Measurements from ENCODE around the gene GPC1.

GPC1 gene

GRCh38 chr2:240477916-240478315 is 42.5 kb downstream of the GPC1 start:
- Histone ChIP-seq H3K4me1 (ENCODE audit: insufficient read depth, insufficient read length) (peaks cover 7% of the 10 kb centered on the region), H3K27me3 (ENCODE audit: insufficient read depth, insufficient read length) (no peaks in the 10 kb centered on the region), H3K4me3 (ENCODE audit: insufficient read length, low read depth) (no peak overlapping the region), H3K9ac (ENCODE audit: insufficient read length, low read depth) (no peak overlapping the region), H3K9me3 (ENCODE audit: insufficient read depth, low read length) (no peaks in the 10 kb centered on the region; the same call in none of the 2 replicates), H3K36me3 (ENCODE audit: insufficient read depth, insufficient read length, low read length) (no peaks in the 10 kb centered on the region)
- TF ChIP-seq SUZ12 (IDR thresholded peaks at IDR 0.05; ENCODE audit: extremely low read depth, insufficient read depth, insufficient read length) (no peak), ZNF274 (IDR thresholded peaks at IDR 0.05; ENCODE audit: low read depth, low read length) (no peak), YY1 (IDR thresholded peaks at IDR 0.05; ENCODE audit: insufficient read depth, insufficient read length) (no peak)
- no peak for DNase-seq (ENCODE audit: low read depth, low spot score)

- TF ChIP-seq SUZ12 (IDR thresholded peaks at IDR 0.05; ENCODE audit: extremely low read depth, insufficient read depth, insufficient read length), result no peak
- TF ChIP-seq ZNF274 (IDR thresholded peaks at IDR 0.05; ENCODE audit: low read depth, low read length), result no peak
- no peak for TF ChIP-seq YY1 (IDR thresholded peaks at IDR 0.05; ENCODE audit: insufficient read depth, insufficient read length)
- H3K9ac ChIP-seq (ENCODE audit: insufficient read length, low read depth), result no peak overlapping the region
- peaks cover 7% of the 10 kb centered on the region for H3K4me1 ChIP-seq (ENCODE audit: insufficient read depth, insufficient read length)
- H3K27me3 ChIP-seq (ENCODE audit: insufficient read depth, insufficient read length), result no peaks in the 10 kb centered on the region
- DNase-seq (ENCODE audit: low read depth, low spot score), result no peak
- H3K9me3 ChIP-seq (ENCODE audit: insufficient read depth, low read length), result no peaks in the 10 kb centered on the region; the same call in none of the 2 replicates
- H3K4me3 ChIP-seq (ENCODE audit: insufficient read length, low read depth), result no peak overlapping the region
- no peaks in the 10 kb centered on the region for H3K36me3 ChIP-seq (ENCODE audit: insufficient read depth, insufficient read length, low read length)
Measured at GRCh38 chr2:240478346-240479110, 43.1 kb downstream of the GPC1 start.

GRCh38 chr2:240479111-240479501 is 43.6 kb downstream of the GPC1 start:
- no peaks in the 10 kb centered on the region; the same call in 1 of the 2 replicates for H3K9me3 ChIP-seq (ENCODE audit: insufficient read depth, low read length)
- no peak for DNase-seq (ENCODE audit: low read depth, low spot score)
- no peaks in the 10 kb centered on the region for H3K27me3 ChIP-seq (ENCODE audit: insufficient read depth, insufficient read length)
- H3K9ac ChIP-seq (ENCODE audit: insufficient read length, low read depth), result no peak overlapping the region
- no peaks in the 10 kb centered on the region for H3K36me3 ChIP-seq (ENCODE audit: insufficient read depth, insufficient read length, low read length)
- peaks cover 7% of the 10 kb centered on the region for H3K4me1 ChIP-seq (ENCODE audit: insufficient read depth, insufficient read length)
- H3K4me3 ChIP-seq (ENCODE audit: insufficient read length, low read depth), result no peak overlapping the region
- TF ChIP-seq YY1 (IDR thresholded peaks at IDR 0.05; ENCODE audit: insufficient read depth, insufficient read length) (no peak), SUZ12 (IDR thresholded peaks at IDR 0.05; ENCODE audit: extremely low read depth, insufficient read depth, insufficient read length) (no peak), ZNF274 (IDR thresholded peaks at IDR 0.05; ENCODE audit: low read depth, low read length) (no peak)

- Histone ChIP-seq H3K36me3 (ENCODE audit: insufficient read depth, insufficient read length, low read length) (no peaks in the 10 kb centered on the region), H3K4me3 (ENCODE audit: insufficient read length, low read depth) (no peak overlapping the region), H3K27me3 (ENCODE audit: insufficient read depth, insufficient read length) (no peaks in the 10 kb centered on the region), H3K9ac (ENCODE audit: insufficient read length, low read depth) (no peak overlapping the region), H3K4me1 (ENCODE audit: insufficient read depth, insufficient read length) (peaks cover 7% of the 10 kb centered on the region), H3K9me3 (ENCODE audit: insufficient read depth, low read length) (no peaks in the 10 kb centered on the region)
- no peak for DNase-seq (ENCODE audit: low read depth, low spot score)
- no peak for TF ChIP-seq ZNF274 (IDR thresholded peaks at IDR 0.05; ENCODE audit: low read depth, low read length)
- no peak for TF ChIP-seq SUZ12 (IDR thresholded peaks at IDR 0.05; ENCODE audit: extremely low read depth, insufficient read depth, insufficient read length)
- TF ChIP-seq YY1 (IDR thresholded peaks at IDR 0.05; ENCODE audit: insufficient read depth, insufficient read length), result no peak
Measured at GRCh38 chr2:240480834-240481623, 45.6 kb downstream of the GPC1 start.

GRCh38 chr2:240481720-240482119 is 46.3 kb downstream of the GPC1 start:
- peaks cover 7% of the 10 kb centered on the region for H3K4me1 ChIP-seq (ENCODE audit: insufficient read depth, insufficient read length)
- H3K9me3 ChIP-seq (ENCODE audit: insufficient read depth, low read length), result 0 out of 2 replicates have a peak, but pooled peaks cover 3% of the 10 kb centered on the region
- TF ChIP-seq ZNF274 (IDR thresholded peaks at IDR 0.05; ENCODE audit: low read depth, low read length) (no peak), YY1 (IDR thresholded peaks at IDR 0.05; ENCODE audit: insufficient read depth, insufficient read length) (no peak), SUZ12 (IDR thresholded peaks at IDR 0.05; ENCODE audit: extremely low read depth, insufficient read depth, insufficient read length) (no peak)
- H3K4me3 ChIP-seq (ENCODE audit: insufficient read length, low read depth), result no peak overlapping the region
- H3K27me3 ChIP-seq (ENCODE audit: insufficient read depth, insufficient read length), result no peaks in the 10 kb centered on the region
- no peak overlapping the region for H3K9ac ChIP-seq (ENCODE audit: insufficient read length, low read depth)
- H3K36me3 ChIP-seq (ENCODE audit: insufficient read depth, insufficient read length, low read length), result no peaks in the 10 kb centered on the region
- DNase-seq (ENCODE audit: low read depth, low spot score), result no peak

GRCh38 chr2:240482141-240482540 is 46.7 kb downstream of the GPC1 start:
- Histone ChIP-seq H3K4me1 (ENCODE audit: insufficient read depth, insufficient read length) (peaks cover 7% of the 10 kb centered on the region), H3K4me3 (ENCODE audit: insufficient read length, low read depth) (no peak overlapping the region), H3K27me3 (ENCODE audit: insufficient read depth, insufficient read length) (no peaks in the 10 kb centered on the region), H3K36me3 (ENCODE audit: insufficient read depth, insufficient read length, low read length) (no peaks in the 10 kb centered on the region), H3K9ac (ENCODE audit: insufficient read length, low read depth) (no peak overlapping the region), H3K9me3 (ENCODE audit: insufficient read depth, low read length) (peaks cover 8% of the 10 kb centered on the region)
- no peak for TF ChIP-seq SUZ12 (IDR thresholded peaks at IDR 0.05; ENCODE audit: extremely low read depth, insufficient read depth, insufficient read length)
- DNase-seq (ENCODE audit: low read depth, low spot score), result no peak

GRCh38 chr2:240491483-240491882 is 56.0 kb downstream of the GPC1 start:
- TF ChIP-seq YY1 (IDR thresholded peaks at IDR 0.05; ENCODE audit: insufficient read depth, insufficient read length), result no peak
- TF ChIP-seq ZNF274 (IDR thresholded peaks at IDR 0.05; ENCODE audit: low read depth, low read length), result no peak
- Histone ChIP-seq H3K9ac (ENCODE audit: insufficient read length, low read depth) (no peak overlapping the region), H3K9me3 (ENCODE audit: insufficient read depth, low read length) (peaks cover 34% of the 10 kb centered on the region), H3K27me3 (ENCODE audit: insufficient read depth, insufficient read length) (no peaks in the 10 kb centered on the region), H3K36me3 (ENCODE audit: insufficient read depth, insufficient read length, low read length) (peaks cover 12% of the 10 kb centered on the region), H3K4me3 (ENCODE audit: insufficient read length, low read depth) (no peak overlapping the region), H3K4me1 (ENCODE audit: insufficient read depth, insufficient read length) (no peaks in the 10 kb centered on the region)
- no peak for DNase-seq (ENCODE audit: low read depth, low spot score)
